ENCODE results near the gene ATG7.
"Not testable (repeated sequence)": the region's sequence is repeated elsewhere in the genome, so short reads cannot be mapped to it uniquely, and the experiment has no call there.

ATG7 gene

DNA sequence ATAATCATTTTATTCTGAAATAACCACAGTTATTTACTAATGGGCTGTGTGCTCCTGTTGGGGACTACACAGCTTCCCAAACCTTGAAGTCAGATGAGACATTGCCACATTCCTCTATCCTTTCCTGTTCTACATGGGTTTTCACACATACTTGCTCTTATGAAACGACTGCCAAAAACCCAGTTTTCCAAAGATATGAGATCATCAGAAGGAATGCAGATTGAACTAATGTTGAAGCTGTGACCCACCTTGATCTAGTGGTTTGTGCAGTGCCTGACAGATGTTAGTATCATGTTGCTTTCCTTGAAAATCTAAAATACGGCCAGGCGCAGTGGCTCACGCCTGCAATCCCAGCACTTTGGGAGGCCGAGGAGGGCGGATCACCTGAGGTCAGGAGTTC is 226.9 kb downstream of the ATG7 start:
- no peaks in the 10 kb centered on the region for H3K36me3 ChIP-seq (replicated peaks)
- no peaks in the 10 kb centered on the region for H3K27me3 ChIP-seq (replicated peaks)
- DNase-seq = peak; percentile 83
- peak overlapping the region; percentile 72 for H3K27ac ChIP-seq
- TF ChIP-seq, protein P1, sequence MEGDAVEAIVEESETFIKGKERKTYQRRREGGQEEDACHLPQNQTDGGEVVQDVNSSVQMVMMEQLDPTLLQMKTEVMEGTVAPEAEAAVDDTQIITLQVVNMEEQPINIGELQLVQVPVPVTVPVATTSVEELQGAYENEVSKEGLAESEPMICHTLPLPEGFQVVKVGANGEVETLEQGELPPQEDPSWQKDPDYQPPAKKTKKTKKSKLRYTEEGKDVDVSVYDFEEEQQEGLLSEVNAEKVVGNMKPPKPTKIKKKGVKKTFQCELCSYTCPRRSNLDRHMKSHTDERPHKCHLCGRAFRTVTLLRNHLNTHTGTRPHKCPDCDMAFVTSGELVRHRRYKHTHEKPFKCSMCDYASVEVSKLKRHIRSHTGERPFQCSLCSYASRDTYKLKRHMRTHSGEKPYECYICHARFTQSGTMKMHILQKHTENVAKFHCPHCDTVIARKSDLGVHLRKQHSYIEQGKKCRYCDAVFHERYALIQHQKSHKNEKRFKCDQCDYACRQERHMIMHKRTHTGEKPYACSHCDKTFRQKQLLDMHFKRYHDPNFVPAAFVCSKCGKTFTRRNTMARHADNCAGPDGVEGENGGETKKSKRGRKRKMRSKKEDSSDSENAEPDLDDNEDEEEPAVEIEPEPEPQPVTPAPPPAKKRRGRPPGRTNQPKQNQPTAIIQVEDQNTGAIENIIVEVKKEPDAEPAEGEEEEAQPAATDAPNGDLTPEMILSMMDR (IDR thresholded peaks at IDR 0.05; ENCODE audit: low read depth, low read length, missing control alignments) = no peak
- in situ Hi-C loops (cut with HindIII; ENCODE audit: low pct_ligation_motif_present, low sequenced_read_pairs) = no loop called here
- no peak overlapping the region for H3K4me3 ChIP-seq (ENCODE audit: low read depth, low read length)

DNA sequence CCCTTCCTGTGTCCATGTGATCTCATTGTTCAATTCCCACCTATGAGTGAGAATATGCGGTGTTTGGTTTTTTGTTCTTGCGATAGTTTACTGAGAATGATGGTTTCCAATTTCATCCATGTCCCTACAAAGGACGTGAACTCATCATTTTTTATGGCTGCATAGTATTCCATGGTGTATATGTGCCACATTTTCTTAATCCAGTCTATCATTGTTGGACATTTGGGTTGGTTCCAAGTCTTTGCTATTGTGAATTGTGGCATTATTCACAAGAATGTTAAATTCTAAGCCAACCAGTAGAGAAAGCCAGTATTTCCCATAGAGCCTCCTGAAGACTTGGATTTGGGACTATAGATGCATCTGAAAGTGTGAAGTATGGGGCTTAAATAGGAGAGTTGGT is 230.2 kb downstream of the ATG7 start:
- DNase-seq; H3K27me3 ChIP-seq (replicated peaks); H3K36me3 ChIP-seq (replicated peaks); in situ Hi-C loops (cut with HindIII; ENCODE audit: low pct_ligation_motif_present, low sequenced_read_pairs); H3K27ac ChIP-seq; H3K4me3 ChIP-seq (ENCODE audit: low read depth, low read length): not testable (repeated sequence)

DNA sequence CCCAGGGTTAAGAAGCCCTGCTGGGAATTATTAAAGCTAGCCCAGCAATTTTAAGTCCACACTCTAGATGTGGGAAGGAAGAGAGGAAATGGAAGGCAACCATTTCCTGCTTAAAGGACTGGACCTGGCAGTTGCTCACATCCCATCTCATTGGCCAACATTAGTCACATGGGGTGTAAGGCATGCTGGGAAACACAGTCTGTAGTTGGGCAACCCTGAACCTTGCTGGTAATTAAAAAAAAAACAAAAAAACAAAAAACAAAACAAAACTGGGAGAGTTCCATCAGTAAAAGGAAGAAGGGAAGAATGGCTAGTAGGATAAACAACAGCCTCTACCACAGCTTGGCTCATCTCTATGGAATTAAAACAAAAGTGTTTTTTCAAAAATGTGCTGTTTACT is 235.5 kb downstream of the ATG7 start:
- Histone ChIP-seq H3K4me3 (ENCODE audit: low read depth, low read length) (no peak overlapping the region), H3K27ac (no peak overlapping the region), H3K36me3 (replicated peaks) (no peaks in the 10 kb centered on the region), H3K27me3 (replicated peaks) (no peaks in the 10 kb centered on the region)
- DNase-seq = no peak
- TF ChIP-seq, protein P1 (IDR thresholded peaks at IDR 0.05; ENCODE audit: low read depth, low read length, missing control alignments) = no peak
- in situ Hi-C loops (cut with HindIII; ENCODE audit: low pct_ligation_motif_present, low sequenced_read_pairs) = no loop called here

DNA sequence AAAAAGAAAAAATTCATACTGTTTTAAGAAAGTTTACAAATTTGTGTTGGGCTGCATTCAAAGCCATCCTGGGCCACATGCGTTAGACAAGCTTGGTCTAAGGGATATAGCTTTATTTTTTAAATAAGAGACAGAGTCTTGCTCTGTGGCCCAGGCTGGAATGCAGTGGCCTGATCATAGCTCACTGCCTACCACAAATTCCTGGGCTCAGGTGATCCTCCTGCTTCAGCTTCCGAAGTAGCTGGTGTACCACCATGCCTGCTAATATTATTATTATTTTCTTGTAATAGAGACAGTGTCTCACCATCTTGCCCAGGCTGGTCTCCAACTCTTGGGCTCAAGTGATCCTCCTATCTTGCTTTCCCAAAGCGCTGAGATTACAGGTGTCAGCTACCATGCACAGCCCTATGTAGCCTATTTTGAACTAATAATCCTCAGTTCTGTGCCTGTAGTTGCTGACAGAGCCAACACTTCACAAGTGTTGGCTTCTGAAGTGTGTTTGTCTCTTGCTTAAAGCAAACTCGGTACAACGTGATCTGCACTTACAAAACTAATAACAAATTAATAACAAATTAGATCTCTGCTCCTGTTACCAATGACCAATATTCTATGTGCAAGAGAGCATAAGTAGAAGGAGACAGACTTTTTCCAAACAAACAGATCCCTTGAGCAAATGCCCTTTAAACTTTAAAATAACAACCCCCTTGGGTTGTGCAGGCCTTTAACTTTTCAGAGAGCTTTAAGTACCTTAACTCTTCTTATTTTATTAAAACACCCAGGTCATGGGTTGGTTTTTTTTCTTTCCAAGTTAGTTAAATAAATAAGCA is 236.4 kb downstream of the ATG7 start:
- H3K27ac ChIP-seq = peak overlapping the region; percentile 74
- no peaks in the 10 kb centered on the region for H3K36me3 ChIP-seq (replicated peaks)
- TF ChIP-seq, protein P1 (IDR thresholded peaks at IDR 0.05; ENCODE audit: low read depth, low read length, missing control alignments) = no peak

DNA sequence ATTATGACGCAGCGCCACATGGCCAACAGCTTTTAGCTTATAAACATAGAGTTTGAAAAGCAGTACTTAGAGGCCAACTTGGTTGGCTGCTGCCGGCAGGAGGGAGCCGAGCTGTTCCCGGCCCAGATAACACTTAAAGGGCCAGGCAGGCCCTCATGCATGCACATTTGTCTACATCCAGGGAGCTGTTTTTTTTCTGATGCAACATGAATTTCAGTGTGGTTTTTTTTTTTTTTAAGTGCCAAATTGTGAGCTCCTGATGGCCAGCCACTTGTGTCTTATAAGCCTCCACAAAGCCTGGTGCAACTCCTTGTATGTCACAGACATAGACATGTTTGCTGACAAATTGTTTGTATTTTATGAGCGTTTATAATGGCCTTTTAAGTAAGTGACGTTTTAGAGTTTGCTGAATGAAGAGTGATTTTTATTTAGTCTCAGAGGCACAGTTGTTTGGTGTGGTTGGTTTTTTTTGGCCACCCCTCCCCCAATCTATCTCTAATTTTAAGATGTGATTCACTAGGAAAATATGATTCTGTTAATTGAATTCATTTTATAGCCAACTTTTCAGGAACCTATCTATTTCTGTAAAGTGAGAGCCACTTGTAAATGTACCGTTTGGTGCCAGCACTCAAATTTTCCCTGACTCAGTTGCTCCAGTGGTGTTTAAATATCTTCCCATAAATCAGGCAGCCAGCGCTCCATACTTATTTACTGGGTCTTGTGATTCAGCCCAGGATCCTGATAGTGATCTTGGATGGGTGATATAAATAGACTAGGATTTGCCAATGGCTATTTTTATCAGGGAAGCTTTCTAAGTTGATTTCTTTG is 237.2 kb downstream of the ATG7 start:
- no peaks in the 10 kb centered on the region for H3K27me3 ChIP-seq (replicated peaks)
- DNase-seq = peak; percentile 89
- TF ChIP-seq, protein P1 (IDR thresholded peaks at IDR 0.05; ENCODE audit: low read depth, low read length, missing control alignments) = peak; percentile 49
- H3K36me3 ChIP-seq (replicated peaks) = no peaks in the 10 kb centered on the region
- in situ Hi-C loops (cut with HindIII; ENCODE audit: low pct_ligation_motif_present, low sequenced_read_pairs) = no loop called here
- no peak overlapping the region for H3K4me3 ChIP-seq (ENCODE audit: low read depth, low read length)
- H3K27ac ChIP-seq = peak overlapping the region; percentile 74

More for the DNA sequence above, 236.4 kb downstream of the ATG7 start:
- in situ Hi-C loops (cut with HindIII; ENCODE audit: low pct_ligation_motif_present, low sequenced_read_pairs) = no loop called here
- H3K4me3 ChIP-seq (ENCODE audit: low read depth, low read length) = no peak overlapping the region
- H3K27me3 ChIP-seq (replicated peaks) = no peaks in the 10 kb centered on the region
- no peak for DNase-seq

DNA sequence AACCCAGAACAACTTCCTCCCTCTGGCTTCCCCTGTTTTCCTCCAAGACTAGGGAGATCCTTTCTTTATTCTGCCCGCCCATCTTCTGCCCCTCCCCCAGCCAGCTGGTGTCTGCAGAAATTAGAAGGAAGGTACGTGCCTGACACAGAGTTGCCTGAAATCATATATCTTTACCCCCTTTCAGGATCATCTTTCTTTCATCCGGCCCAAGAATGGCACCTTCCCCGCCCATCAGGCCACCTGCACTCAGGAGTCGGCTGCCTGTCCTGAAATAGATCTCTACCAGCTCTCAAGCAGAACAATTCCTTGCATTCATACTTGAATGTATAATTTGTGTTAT is 237.8 kb downstream of the ATG7 start:
- H3K36me3 ChIP-seq (replicated peaks) = no peaks in the 10 kb centered on the region
- DNase-seq = no peak
- no peaks in the 10 kb centered on the region for H3K27me3 ChIP-seq (replicated peaks)
- peak overlapping the region; percentile 74 for H3K27ac ChIP-seq
- TF ChIP-seq, protein P1 (IDR thresholded peaks at IDR 0.05; ENCODE audit: low read depth, low read length, missing control alignments) = no peak
- H3K4me3 ChIP-seq (ENCODE audit: low read depth, low read length) = no peak overlapping the region
- in situ Hi-C loops (cut with HindIII; ENCODE audit: low pct_ligation_motif_present, low sequenced_read_pairs) = no loop called here
